HepG2 (cell line): ENCODE results near the gene MAGEB16. TPM values are rescaled to one million over a fixed set of nuclear protein-coding genes. Genes with fewer than 3 reads are reported as not detected.

ENCODE experiments used
- ATAC-seq: fragments of 200-7000 bp; cut with Tn5 transposase; 3 replicates; pipeline ENCODE4 v1.9.1; 2020; ENCODE audit warnings: mild to moderate bottlenecking, moderate library complexity
- BruUV-seq: library from RNA; stranded (reverse); fragments of 400-500 nt; replicated peaks from 2 replicates; lab custom pipeline; 2021; lab: Mats Ljungman, UMichigan
- CTCF ChIA-PET: fragments of 300-600 bp; formaldehyde crosslinking; extraction: SDS; loops from one replicate; lab custom pipeline; 2021; ENCODE audit warnings: low total read pairs, inconsistent platforms, low intra/inter-chr PET ratio; lab: Yijun Ruan, JAX
- POLR2A ChIA-PET: fragments of 350-600 bp; sonication (Branson Sonifier 250); formaldehyde crosslinking; loops from one replicate; lab custom pipeline; 2020; ENCODE audit warnings: antibody characterized with exemption, inconsistent platforms; lab: Yijun Ruan, JAX
- DNase-seq: peaks from one replicate; pipeline ENCODE4 v3.0.0-alpha.2; 2015; ENCODE audit warnings: low spot score
- FAIRE-seq: peaks from 3 replicates; lab custom pipeline; 2011; peaks lifted over from hg19 to GRCh38; lab: Jason Lieb, UNC
- H2AFZ ChIP-seq: one replicate; pipeline ENCODE4 v1.6.1; 2011; ENCODE audit warnings: low read length, inconsistent platforms
- H3K27ac ChIP-seq: fragments of 300-600 bp; 3 replicates; pipeline ENCODE4 v1.8.0; 2011; ENCODE audit warnings: mixed run types, mild to moderate bottlenecking, mixed read lengths, low read length, inconsistent platforms; ENCODE audit not compliant: insufficient read depth; ENCODE audit errors: extremely low read length
- H3K27me3 ChIP-seq, 2 experiments: fragments of 200-600 bp in 1 of 2; 2 replicates in 1 of 2; 3 replicates in 1 of 2; pipeline versions ENCODE4 v1.6.0 to v1.8.0; 2011; ENCODE audit warnings: low read length in 2 of 2, mild to moderate bottlenecking in 2 of 2, moderate library complexity in 2 of 2, inconsistent platforms in 1 of 2; ENCODE audit not compliant: insufficient read depth in 2 of 2, control insufficient read depth in 1 of 2
- H3K36me3 ChIP-seq, 2 experiments: fragments of 200-600 bp in 1 of 2; replicated peaks in 1 of 2; 2 replicates in 1 of 2; 3 replicates in 1 of 2; pipeline versions ENCODE4 v1.5.1 to v1.8.0; 2011; ENCODE audit warnings: low read length in 2 of 2, inconsistent platforms in 1 of 2; ENCODE audit not compliant: insufficient read depth in 2 of 2, control insufficient read depth in 1 of 2
- H3K4me1 ChIP-seq: 2 replicates; pipeline ENCODE4 v1.5.1; 2012; ENCODE audit warnings: low read length, inconsistent platforms; ENCODE audit not compliant: insufficient read depth
- H3K4me2 ChIP-seq: 2 replicates; pipeline ENCODE4 v1.6.0; 2011; ENCODE audit warnings: low read depth, low read length, inconsistent platforms
- H3K4me3 ChIP-seq, 3 experiments: fragments of 200-600 bp in 1 of 3; sonication (generic), shearing (Covaris generic) in 1 of 3; replicated peaks in 1 of 3; 2 replicates each; pipeline ENCODE4 v1.5.1; 2011 to 2016; ENCODE audit warnings: low read length in 3 of 3, inconsistent platforms in 2 of 3, low read depth in 2 of 3, mild to moderate bottlenecking in 2 of 3, control low read depth in 1 of 3, mixed read lengths in 1 of 3; ENCODE audit not compliant: insufficient read depth in 1 of 3
- H3K79me2 ChIP-seq: one replicate; pipeline ENCODE4 v1.6.1; 2011; ENCODE audit warnings: low read length, inconsistent platforms; ENCODE audit not compliant: insufficient read depth
- H3K9ac ChIP-seq: 2 replicates; pipeline ENCODE4 v1.6.0; 2011; ENCODE audit warnings: mild to moderate bottlenecking, low read depth, low read length, inconsistent platforms; ENCODE audit not compliant: insufficient read depth
- H3K9me3 ChIP-seq: 2 replicates; pipeline ENCODE4 v1.5.1; 2012; ENCODE audit warnings: mild to moderate bottlenecking, low read length
- H4K20me1 ChIP-seq: 2 replicates; pipeline ENCODE4 v1.6.0; 2011; ENCODE audit warnings: inconsistent platforms, mild to moderate bottlenecking, low read length, moderate library complexity; ENCODE audit not compliant: insufficient read depth
- AHDC1 ChIP-seq: sonication (generic); formaldehyde crosslinking; IDR thresholded peaks from 2 replicates; pipeline ENCODE4 v1.5.1; 2020; ENCODE audit warnings: mild to moderate bottlenecking, missing genetic modification reagents, borderline replicate concordance
- GABPB1 ChIP-seq: IDR thresholded peaks from 2 replicates; pipeline ENCODE4 v1.6.1; 2016; ENCODE audit warnings: mild to moderate bottlenecking, missing genetic modification reagents, moderate library complexity, missing compliant biosample characterization
- GATAD1 ChIP-seq: IDR thresholded peaks from 2 replicates; pipeline ENCODE4 v1.6.1; 2016; ENCODE audit warnings: missing genetic modification reagents, missing compliant biosample characterization
- MATR3 ChIP-seq: sonication (generic); formaldehyde crosslinking; IDR thresholded peaks from 2 replicates; pipeline ENCODE4 v1.4.0; 2020; ENCODE audit warnings: missing genetic modification reagents
- TARDBP ChIP-seq: sonication (generic); formaldehyde crosslinking; IDR thresholded peaks from 2 replicates; pipeline ENCODE4 v1.8.0; 2022; ENCODE audit warnings: mild to moderate bottlenecking, missing genetic modification reagents
- TMF1 ChIP-seq: sonication (generic); formaldehyde crosslinking; IDR thresholded peaks from 2 replicates; pipeline ENCODE4 v1.8.1; 2022; ENCODE audit warnings: low read depth, missing genetic modification reagents
- ZFP37 ChIP-seq: sonication (generic); formaldehyde crosslinking; IDR thresholded peaks from 2 replicates; pipeline ENCODE4 v1.4.0; 2020; ENCODE audit warnings: missing genetic modification reagents, borderline replicate concordance
- ZNF354B ChIP-seq: sonication (generic); formaldehyde crosslinking; IDR thresholded peaks from 2 replicates; pipeline ENCODE4 v1.8.0; 2022; ENCODE audit warnings: mild to moderate bottlenecking, missing genetic modification reagents
- ZNF383 ChIP-seq: sonication (generic); formaldehyde crosslinking; IDR thresholded peaks from 2 replicates; pipeline ENCODE4 v1.4.0; 2020; ENCODE audit warnings: missing genetic modification reagents, mild to moderate bottlenecking, borderline replicate concordance
- ZNF546 ChIP-seq: sonication (generic); formaldehyde crosslinking; conservative IDR thresholded peaks from 2 replicates; pipeline ENCODE4 v1.8.1; 2023; ENCODE audit warnings: mild to moderate bottlenecking, missing genetic modification reagents
- WGBS: methylation state at CpG from one replicate; pipeline ENCODE4 v1.1.6; 2017; ENCODE audit warnings: low lambda C conversion rate; 5-methylcytosine and 5-hydroxymethylcytosine counted together
- in situ Hi-C: cut with HindIII; loops from 2 replicates; pipeline ENCODE4 v1.10.0; 2017; ENCODE audit warnings: low pct_unique_long_range_greater_than_20kb; ENCODE audit not compliant: extremely low pct_ligation_motif_present
- intact Hi-C: fragments of 100-400 bp; cut with micrococcal nuclease; formaldehyde crosslinking; loops from one replicate; pipeline ENCODE4 v1.10.0; 2022; ENCODE audit not compliant: unreplicated experiment
- polyA plus RNA-seq, 8 experiments: library from polyadenylated mRNA; depleted of rRNA in 3 of 8; stranded (reverse) in 7 of 8; unstranded in 1 of 8; fragments of >200 nt; fragmentation: Illumina TruSeq in 4 of 8; extraction: Trizol in 4 of 8; gene quantifications; 2 replicates each; pipeline versions ENCODE4 v1.2.1 to v1.2.3, GENCODE V29; 2011 to 2016; ENCODE audit warnings: low read depth in 4 of 8, missing spikeins in 1 of 8, mixed read lengths in 1 of 8; ENCODE audit not compliant: insufficient read depth in 1 of 8
- total RNA-seq, 5 experiments: library from RNA; depleted of rRNA; stranded (reverse); fragments of >200 nt; fragmentation: Illumina TruSeq; extraction: Trizol; gene quantifications; 2 replicates each; pipeline ENCODE4 v1.2.3, GENCODE V29; 2016; ENCODE audit warnings: low read depth in 1 of 5

MAGEB16 gene
- total and polyA plus RNA-seq, 2 of the 13 experiments (the other 11 are each of a cell fraction or from before 2014, with no cell fraction given), result not detected

GRCh38 chrX:35786271-35786670 is 11.9 kb upstream of the MAGEB16 start (continued):
- TF ChIP-seq AHDC1 (CRISPR knock-in tag) (no peak), ZNF546 (CRISPR knock-in tag) (no peak)

GRCh38 chrX:35787867-35788266 is 10.3 kb upstream of the MAGEB16 start:
- TF ChIP-seq GABPB1 (CRISPR knock-in tag), result no peak
- TF ChIP-seq MATR3 (CRISPR knock-in tag), result no peak
- no peak for TF ChIP-seq GATAD1 (CRISPR knock-in tag)
- TF ChIP-seq TARDBP, result no peak
- TF ChIP-seq ZNF383 (CRISPR knock-in tag), result no peak
- no peak for TF ChIP-seq ZFP37 (CRISPR knock-in tag)
- no peak for TF ChIP-seq ZNF354B (CRISPR knock-in tag)
- TF ChIP-seq TMF1 (CRISPR knock-in tag), result no peak
- H3K4me1 ChIP-seq, result no peaks in the 10 kb centered on the region
- ChIA-PET CTCF (no interaction called here), POLR2A (no interaction called here)
- no peak for ATAC-seq
- FAIRE-seq, result no peak
- no peaks in the 10 kb centered on the region for H3K79me2 ChIP-seq
- no peak overlapping the region for H3K9ac ChIP-seq
- intact Hi-C loops (no loop called here), in situ Hi-C loops (no loop called here)
- H3K27ac ChIP-seq, result no peak overlapping the region
- no peaks in the 10 kb centered on the region for H3K36me3 ChIP-seq
- 42% methylated on average over 2 of the region's 2 CpGs for WGBS
- DNase-seq, result no peak
- H4K20me1 ChIP-seq, result no peaks in the 10 kb centered on the region
- H3K4me3 ChIP-seq, result no peak overlapping the region
- no peaks in the 10 kb centered on the region for H3K27me3 ChIP-seq
- H3K4me2 ChIP-seq, result no peak overlapping the region
- H3K9me3 ChIP-seq, result no peaks in the 10 kb centered on the region
- no peak overlapping the region for H2AFZ ChIP-seq
- BruUV-seq, result no TSS peak
